Raji (cell line): ENCODE data around the gene NTN4.

Experiments
- POLR2A ChIP-seq: IDR thresholded peaks from 2 replicates; pipeline ENCODE4 v1.6.1; 2011; ENCODE audit warnings: low read depth, low read length, control low read depth; ENCODE audit not compliant: insufficient read depth

Gene NTN4

DNA sequence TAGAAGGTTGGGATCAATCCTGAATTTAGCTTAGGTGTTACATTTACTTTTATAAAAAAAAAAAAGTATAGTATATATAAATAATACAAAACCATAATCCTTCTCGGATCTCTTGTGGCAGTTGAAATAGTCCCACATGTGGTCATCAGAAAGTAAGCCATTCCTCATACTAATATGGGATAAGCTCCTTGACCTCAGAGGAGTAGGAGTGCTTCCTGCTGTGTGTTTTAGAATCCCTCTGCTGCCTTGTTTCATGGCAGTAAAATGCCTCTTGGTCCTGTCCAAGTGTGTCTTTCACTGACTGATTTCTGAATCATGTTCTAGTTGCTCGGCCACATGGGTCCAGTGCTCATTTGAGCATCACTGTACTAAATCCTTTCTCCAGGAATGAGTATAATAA is 117.0 kb downstream of the NTN4 start:
- no peak for TF ChIP-seq POLR2A

DNA sequence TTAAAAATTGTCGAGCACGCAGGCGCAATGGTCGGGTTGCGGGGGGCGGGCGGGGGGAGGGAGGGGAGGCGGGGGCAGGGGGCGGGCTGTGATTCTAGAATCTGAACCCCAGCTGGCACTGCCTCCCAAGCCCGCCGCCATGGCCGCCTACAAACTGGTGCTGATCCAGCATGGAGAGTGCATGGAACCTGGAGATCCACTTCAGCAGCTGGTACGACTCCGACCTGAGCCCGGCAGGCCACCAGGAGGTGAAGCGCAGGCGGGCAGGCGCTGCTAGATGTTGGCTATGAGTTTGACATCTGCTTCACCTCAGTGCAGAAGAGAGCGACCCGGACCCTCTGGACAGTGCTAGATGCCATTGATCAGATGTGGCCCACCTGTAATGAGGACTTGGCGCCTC is 118.4 kb downstream of the NTN4 start:
- TF ChIP-seq POLR2A: no peak

DNA sequence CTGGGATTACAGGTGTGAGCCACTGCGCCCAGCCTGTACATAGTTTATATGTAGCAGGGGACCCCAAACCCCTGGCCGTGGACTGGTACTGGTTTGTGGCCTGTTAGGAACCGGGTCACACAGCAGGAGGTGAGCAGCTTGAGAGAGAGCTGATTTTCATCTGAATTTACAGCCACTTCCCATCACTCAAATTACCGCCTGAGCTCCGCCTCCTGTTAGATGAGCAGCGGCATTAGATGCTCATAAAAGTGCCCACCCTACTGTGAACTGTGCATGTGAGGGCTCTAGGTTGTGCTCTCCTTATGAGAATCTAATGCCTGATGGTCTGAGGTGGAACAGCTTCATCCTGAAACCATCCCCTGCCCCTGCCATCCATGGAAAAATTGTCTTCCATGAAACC is 119.3 kb downstream of the NTN4 start:
- TF ChIP-seq POLR2A: no peak

DNA sequence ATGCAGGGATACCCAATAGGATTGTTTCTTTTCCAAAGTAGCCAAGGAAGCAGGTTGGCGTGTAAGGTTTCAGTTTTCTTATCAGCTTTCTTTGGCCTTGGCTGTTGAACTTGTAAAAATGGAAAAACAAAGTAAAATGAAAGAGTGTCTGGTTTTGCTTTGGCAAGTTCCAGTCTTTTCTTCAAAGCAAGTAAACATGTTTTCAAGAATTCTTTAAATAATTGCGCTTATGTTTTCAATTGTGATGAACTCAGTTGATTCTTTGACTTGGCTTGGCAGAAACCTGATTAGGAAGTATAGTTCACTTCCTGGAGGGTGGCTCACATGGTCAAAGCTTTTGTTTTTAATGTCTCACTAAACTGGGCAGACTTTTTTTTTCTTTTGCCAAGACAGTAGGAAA is 127.0 kb downstream of the NTN4 start:
- no peak for TF ChIP-seq POLR2A

DNA sequence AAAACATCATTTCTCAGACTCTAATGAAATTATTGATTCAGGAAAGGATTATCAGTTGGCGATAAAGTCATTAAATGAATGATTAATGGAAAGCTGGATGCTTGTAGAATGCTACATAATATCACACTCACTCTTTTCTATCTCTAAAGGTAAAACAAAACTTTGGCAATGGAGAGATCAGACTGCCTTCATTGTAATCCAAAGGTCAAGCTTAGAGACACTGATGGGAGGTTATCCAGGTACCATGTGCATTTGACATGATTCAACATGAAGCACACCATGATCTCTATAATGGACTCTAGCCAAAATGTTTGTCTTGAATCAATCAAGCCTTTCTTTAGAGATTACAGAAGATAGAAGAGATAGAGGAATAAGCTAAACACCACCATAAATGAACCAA is 129.2 kb downstream of the NTN4 start:
- TF ChIP-seq POLR2A: no peak

DNA sequence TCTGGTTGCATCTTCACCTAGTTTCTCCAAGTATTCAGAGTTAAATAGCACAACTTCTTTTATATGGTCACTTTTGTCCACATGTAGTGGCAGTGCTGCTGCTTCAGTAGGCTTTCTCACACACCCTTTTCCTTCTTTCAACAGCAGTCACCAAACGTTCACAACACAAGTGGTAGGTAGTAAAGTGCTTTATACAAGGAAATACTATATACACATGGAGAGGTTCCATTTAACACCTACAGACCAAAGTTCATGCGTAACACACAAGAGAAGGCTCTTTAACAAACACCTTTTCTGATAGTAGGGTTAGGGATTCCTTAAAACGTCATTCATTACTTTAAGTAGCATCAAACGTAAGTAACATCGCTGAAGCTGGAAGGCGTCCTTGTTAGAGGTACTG is 132.2 kb downstream of the NTN4 start:
- no peak for TF ChIP-seq POLR2A

DNA sequence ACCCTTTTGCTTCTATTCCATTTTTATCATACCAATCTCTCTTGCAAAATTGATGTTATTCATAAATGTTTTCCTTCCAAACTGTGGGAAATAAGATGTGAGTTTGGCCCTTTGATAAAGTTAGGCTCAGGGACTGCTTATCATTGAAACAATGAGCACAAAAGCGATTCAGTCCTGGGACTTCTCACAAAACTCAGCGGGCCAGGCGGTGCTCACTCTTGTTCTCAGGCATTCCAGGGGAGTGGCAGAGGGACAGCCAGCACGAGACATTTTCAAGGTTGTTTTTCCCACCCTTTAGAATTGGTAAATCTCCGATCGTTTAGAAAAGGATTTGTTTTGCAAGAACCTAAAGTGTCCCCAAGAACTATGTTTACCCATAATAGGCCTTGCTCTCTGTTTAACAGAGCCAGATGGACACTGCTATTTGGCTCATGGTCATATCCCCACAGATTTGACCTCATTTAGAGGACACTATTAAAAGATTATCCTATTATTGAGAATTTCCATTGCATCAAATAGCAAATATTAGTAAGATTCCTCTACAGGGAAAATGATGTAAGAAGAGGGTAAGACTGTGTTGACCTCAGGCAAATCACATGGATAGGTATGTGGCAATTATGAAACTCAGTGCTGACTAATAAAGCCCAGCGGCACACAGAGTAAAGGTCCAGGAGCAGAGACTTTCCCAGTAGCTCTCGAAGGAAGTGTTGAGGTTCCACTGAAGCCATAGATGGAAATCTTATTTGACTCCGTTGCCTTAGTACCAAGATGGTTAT is 136.6 kb downstream of the NTN4 start:
- no peak for TF ChIP-seq POLR2A

DNA sequence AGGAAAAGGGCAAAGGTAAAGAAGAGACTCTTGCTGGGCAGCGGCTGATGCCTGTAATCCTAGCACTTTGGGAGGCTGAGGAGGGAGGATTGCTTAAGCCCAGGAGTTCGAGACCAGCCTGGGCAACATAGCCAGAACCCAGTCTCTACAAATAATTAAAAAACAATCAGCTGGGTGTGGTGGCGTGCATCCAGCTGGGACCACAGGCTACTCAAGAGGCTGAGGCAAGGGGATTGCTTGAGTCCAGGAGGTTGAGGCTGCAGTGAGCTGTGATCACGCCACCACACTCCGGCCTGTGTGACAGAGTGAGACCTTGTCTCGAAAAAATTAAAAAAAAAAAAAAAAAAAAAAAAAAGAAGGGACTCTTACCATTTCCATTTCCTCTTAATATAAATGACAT is 138.9 kb downstream of the NTN4 start:
- no peak for TF ChIP-seq POLR2A

DNA sequence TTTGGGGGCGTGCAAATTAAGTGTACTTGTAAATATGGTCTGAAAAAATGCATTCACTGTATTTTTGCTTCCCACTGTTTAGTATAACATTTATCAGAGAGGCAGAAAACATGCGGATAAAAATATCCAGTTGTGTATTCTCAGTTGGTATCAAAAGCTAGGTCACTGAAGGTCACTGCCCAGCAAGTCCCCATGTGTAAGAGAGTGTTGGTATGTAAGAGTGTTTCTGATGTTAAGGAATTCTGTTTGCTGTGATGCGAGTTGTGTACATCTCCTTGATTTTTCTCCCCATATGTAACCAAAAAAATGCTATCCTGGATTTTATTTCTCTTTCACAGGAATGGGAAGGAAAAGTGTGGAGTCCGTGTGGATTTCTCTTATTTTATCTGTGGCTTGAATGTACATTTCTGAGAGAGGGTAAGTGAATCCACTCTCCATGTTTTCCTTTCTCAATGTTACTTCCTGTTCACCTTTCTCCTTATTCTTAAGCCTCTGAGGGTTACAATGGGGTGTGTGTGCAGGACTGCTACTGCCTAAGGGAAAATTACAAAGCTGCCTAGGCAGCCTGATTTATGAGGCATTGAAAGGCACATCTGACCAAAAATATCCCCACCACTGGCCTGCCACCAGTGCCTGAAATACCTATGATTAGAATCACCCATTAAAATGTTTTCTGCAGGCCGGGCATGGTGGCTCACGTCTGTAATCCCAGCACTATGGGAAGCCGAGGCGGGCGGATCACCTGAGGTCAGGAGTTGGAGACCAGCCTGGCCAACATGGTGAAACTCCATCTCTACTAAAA is 141.4 kb downstream of the NTN4 start:
- TF ChIP-seq POLR2A: no peak

DNA sequence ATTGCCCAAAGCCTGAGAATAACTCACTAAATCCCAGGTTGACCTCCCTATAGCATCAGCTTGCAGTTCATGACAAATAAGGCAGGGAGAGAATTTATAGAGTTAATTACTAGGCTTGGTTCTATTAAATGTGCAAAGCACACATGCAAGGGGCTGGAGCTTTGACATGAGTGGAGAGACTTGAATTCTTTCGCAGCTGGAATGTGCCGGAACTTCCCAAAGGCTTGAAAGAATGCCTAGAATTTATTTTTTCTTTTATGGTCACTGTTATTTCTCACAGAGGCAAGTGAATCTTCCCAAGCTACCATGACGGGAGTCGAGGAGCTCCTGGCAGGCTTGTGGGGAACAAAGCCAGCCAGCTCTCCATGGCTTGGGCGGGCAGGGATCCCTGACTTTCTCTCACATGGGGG is 143.8 kb downstream of the NTN4 start:
- no peak for TF ChIP-seq POLR2A

DNA sequence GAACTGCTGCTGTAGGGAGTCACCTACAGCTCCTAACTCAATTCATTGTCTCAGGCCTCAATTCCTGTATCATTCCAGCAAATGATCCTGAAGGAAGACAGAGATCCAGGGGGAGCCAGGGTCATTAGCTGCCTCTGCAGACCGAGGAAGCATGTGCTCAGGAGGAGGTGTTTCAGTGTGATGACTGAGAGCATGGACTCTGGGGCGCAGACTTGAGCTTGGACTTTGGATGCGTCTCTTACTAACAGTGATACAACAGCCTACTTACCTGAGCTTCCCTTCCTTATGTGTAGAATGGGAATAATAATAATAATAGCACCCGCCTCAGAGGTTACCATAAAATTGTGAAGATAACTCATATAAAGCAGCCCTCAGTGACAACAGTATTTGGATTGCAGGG is 147.3 kb downstream of the NTN4 start:
- no peak for TF ChIP-seq POLR2A

DNA sequence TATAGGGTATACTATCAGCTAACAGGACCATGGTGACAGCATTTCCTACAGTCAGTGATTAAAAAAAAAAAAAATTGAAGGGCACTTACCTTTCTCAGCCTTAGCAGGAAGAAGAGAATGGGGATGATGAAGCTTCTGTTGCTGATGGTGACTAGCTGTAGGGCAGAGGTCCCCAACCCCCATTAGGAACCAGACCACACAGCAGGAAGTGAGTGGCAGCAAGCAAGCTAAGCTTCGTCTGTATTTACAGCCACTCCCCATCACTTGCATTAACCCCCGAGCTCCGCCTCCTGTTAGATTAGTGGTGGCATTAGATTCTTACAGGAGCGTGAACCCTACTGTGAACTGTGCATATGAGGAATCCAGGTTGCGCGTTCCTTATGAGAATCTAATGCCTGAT is 148.0 kb downstream of the NTN4 start:
- no peak for TF ChIP-seq POLR2A

DNA sequence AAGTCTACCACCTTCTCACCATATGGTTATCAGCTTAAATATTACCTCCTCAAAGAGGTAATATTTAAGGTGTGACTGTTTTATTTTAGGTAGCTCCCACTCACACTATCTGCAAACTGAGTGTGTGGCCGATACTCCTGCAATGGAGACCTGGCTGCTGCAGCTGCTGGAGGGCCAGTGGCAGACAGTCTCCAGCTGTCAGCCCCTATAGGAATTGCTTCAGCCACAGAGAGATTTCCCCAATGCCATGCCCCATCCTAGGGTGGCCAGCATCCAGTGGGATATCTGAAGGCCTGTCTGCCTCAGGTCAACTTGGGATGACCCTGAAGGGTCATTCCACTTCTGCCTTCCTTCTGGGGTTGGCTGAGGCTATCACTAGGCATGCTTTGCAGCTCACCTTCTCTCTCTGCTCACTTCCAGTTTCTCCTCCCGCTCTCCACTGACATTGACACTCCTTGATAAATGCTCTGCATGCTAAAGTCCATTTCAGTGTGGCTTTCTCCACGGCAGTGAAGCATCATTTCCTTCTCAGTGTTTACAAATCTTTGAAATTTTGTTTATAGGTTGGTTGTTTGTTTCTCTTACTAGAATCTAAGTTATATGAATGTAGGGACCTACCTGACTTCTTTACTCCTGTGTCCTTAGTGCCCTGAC is 149.1 kb downstream of the NTN4 start:
- TF ChIP-seq POLR2A: no peak

DNA sequence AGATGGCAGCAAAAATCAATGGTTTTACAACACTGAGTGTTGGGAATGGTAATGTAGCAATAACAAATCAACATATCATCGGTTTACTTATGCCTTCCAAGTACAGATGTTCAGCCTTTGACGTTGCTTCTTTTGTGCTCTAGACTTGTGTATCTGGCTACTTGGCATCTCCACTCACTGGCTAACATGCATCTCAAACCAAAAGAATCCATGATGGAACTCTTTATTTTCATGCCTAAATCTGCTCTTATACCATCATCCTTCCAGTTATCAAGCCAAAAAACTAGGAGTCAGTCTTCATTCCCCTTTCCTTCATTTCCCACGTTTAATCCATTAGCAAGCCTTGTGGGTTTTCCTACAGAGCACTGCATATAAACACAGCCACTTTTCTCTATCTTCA is 150.0 kb downstream of the NTN4 start:
- TF ChIP-seq POLR2A: no peak

DNA sequence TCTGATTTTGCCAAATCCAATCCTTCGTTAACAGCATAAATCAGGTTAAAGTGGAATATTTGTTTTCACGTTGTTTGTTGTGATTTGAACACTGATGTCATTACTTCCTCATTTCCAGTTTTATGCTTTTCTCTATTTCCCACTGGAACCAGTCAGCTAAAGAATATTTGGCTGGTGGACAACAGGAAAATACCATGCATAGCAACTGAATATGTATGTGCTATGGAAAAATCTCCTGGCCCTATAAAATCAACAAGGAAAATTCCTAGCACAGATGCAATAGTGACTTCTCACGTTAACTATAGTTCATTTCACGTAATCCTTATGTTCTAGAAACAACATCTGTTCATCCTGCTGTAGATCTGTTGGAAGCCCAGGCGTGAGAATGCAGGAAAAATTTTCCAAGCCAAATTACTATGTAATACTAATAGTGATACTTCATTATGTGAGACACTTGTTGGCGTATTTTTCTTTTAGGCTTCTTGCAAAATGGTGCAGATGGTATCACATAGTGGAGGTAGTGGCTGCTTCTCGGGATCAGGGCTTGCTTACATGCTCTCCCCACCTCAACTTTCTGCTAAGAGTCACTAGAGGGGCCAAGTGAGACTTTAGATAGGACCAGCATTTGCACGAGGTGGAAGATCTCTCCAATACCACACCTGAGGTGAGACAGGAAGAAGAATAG is 153.0 kb downstream of the NTN4 start:
- no peak for TF ChIP-seq POLR2A
